Stimulated activated CD4-positive, alpha-beta T cell treated with anti-CD3 and anti-CD28 coated beads, TNF-alpha, amount 100 ng/mL, for 24 hours (primary cell): Measurements from ENCODE around the gene TRAF1.

Experiments used
- DNase-seq, 3 experiments: peaks; one replicate each; pipeline ENCODE4 v3.0.0-alpha.2; 2020; ENCODE audit warnings: low read depth in 3 of 3

The TRAF1 gene

DNA sequence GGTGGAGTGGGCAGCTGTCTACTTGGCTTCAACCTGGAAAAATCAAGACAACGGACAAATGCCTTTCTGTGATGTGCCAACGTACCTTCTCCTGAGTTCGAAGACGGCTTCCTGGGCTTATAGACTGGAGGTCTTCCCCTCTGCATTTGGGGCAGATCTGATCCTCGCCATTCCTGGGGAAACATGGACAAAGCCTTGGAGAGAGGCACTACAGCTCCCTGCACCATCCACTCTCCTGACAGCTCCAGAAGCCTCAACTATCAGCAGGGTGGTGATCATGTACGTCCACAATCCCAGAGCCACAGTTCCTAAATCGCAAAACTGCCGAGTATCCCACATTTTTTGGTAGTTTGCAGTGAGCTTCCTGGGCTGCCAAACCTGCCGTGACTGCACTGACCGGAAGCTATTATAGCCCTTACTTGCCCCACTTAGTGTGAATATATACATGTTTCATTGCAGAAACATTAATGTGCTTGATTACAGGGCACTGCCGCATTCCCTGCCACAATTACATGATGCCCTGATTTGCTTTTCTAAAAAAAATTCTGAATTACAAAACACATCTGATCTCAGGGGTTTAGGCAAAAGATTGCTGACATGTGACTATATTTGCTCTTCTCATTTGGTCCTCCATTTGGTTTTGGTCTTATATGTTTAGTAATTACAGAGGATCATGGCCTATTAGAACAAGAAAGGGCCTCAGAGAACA is 2.8 kb downstream of the TRAF1 start:
- DNase-seq, result no peak

GRCh38 chr9:120922404-120923195 is 4.0 kb downstream of the TRAF1 start:
- DNase-seq, result no peak

- no peak for DNase-seq
Observed at GRCh38 chr9:120921661-120922181, 4.9 kb downstream of the TRAF1 start.

DNA sequence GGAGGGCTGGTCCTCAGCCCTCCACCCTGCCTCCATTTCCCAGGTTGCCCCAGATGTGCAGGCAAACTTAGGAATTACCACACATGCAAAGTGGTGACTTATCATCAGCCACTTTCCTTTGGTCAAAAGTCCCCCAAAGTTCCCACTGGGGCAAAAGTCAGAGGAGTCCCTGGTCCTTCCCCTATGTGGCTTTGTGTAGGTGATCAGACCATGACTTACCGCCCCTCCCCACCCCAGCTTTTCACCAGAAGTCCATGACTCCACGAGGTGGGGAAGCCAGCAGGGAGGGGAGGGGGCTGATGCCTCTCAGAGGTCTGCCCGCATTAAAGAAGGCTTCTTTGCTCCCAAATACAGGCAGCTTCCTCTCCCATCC is 5.8 kb downstream of the TRAF1 start:
- DNase-seq, result peak in 1 of 3 experiments; percentile 67

GRCh38 chr9:120919843-120920805 is 6.5 kb downstream of the TRAF1 start:
- DNase-seq, result no peak

GRCh38 chr9:120918931-120919842 is 7.4 kb downstream of the TRAF1 start:
- DNase-seq, result no peak

- DNase-seq, result no peak
Observed at GRCh38 chr9:120917929-120918762, 8.4 kb downstream of the TRAF1 start.

DNA sequence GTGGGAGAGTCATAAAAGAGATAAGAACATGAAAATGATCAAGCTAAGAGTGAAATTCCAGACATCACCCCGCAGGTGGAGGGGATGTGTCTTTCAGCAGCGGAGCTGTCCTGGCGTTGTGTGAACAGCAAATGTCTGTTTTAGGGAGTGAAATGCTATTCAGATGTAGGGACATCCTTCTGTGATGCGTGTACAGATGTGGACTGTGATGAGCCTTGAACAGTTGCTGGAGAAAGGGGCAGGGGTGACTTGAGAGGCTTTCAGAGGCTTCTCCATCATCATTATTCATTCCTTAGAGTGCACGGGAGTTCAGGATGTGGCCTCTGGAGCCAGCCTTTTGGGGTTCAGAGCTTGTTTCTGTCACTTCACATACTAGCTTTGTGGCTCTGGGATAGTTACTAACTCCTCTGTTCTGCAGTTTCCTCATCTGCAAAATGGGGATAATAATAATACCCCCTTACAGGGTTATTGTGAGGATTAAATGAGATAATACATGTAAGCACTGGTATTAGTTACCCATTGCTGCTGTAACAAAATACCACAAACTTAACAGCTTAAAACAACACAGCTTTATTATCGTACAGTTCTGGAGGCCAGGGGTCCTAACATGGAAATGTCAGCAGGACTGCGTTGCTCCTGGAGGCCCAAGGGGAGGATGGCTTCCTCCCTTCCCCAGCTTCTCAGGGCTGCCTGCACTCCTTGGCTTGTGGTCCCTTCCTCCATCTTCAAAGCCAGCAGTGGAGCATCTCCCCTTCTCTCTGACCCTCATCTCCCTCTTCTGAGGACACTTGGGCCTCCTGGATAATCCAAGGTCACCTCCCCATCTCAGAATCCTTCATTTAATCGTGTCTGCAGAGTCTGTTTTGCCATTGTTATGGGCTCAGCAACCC is 9.4 kb downstream of the TRAF1 start:
- no peak for DNase-seq

DNA sequence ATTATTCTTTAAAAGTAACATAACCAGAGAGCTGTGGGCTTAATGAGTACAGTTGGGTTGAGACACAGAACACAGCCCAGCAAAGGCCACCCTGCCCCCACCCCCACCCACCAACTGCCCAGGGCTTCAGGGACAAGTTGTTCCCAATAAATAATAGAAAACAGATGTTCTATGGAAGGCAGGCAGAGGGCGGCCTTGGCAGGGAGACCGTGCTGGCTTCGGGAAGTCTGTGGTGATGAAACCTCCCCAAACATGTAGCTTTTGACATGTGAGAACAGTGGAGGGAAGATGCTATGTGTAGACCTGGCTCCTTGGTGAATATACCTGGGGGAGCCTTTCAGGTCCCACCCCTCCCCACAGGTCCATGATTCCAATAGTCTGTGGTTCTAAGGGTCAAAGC is 10.0 kb downstream of the TRAF1 start:
- no peak for DNase-seq

DNA sequence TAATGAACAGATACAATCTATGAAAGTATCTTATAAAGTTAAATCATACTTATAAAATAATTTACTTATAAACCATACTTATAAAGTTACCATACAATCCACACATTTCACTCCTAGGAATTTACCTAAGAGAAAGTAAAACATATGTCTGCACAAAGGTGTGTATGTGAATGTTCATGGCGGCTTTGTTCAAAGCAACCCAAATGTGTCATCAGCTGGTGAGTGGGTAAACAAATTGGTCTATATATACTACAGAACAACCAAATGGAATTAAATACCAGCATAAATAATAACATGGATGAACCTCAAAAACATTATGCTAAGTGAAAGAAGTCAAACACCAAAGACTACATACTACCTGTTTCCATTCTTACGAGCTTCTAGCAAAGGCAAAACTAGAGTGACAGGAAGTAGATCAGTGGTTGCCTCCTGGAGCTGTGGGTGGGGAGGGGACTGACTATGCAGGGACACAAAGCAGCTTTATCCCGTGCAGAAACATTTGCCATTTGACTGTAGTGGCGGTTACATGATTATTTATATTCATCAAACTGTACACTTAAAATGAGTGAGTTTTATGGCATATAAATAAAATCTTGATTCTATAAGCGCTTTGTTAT is 10.6 kb downstream of the TRAF1 start:
- no peak for DNase-seq

DNA sequence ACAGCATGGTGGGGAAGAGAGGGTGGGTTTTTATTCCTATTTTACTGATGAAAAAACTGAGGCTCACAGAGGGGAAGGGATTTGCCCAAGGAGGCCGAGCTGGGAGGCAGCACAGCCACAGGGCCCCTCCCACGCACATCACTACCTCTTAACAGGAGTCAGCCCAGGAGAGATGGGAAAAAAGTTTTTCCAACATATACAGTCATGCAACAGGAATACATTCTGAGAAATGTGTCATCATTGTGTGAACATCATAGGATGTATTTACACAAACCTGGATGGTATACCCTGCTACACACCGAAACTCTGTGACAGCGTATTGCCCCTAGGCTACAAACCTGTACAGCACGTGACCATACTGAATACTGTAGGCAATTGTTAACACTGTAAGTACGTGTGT is 11.6 kb downstream of the TRAF1 start:
- DNase-seq, result no peak

DNA sequence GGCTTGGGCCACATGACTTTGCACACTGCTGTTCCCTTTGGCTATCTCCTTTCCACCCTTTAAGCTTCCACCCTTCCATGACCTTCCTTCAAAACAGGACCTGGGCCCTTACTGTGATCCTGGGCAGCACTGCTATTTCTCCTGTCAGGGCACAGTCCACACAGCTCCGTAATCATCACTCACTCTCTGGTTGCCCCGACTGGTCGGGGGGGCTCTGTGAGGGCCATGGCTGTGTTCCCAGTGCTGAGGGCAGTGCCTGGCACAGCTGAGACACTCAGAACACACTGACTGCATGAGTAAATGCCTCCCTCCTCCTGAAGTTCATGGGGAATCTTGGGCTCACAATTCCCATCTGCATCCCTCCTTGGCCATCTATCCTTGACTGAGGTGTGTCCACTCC is 12.2 kb downstream of the TRAF1 start:
- DNase-seq, result no peak

- DNase-seq, result no peak
Observed at GRCh38 chr9:120913647-120914264, 12.8 kb downstream of the TRAF1 start.

DNA sequence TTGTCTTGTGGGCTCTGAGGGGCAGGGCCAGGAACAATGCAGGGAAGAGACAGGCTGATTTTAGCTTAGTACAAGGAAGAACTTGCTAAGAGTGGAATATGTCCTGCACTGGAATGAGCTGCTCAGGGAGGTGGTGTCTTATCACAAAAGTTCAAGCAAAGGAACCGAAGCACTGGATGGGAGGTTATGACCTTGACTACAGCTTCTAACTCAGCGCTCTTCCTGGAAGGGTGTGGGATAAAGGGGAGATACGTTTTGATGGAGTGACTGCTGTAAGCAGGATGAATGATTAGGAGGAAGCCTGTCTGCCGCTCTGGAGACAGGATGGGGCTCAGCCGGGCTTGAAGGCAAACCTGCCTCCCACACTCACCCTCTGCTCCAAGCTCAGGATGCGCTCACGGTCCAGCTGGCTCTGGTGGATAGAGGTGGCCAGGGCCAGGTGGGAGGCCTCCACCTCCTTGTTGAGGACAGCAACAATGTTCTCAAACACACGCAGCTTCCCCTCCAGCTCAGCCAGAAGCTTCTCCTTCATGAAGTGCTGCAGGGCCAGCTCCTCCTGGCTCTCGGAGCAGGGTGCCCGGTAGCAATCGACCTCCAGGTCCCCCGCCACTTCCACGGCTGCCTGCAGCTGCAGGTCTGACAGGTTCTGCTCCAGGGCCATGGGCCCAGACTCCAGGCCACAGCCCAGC is 13.5 kb downstream of the TRAF1 start:
- no peak for DNase-seq

DNA sequence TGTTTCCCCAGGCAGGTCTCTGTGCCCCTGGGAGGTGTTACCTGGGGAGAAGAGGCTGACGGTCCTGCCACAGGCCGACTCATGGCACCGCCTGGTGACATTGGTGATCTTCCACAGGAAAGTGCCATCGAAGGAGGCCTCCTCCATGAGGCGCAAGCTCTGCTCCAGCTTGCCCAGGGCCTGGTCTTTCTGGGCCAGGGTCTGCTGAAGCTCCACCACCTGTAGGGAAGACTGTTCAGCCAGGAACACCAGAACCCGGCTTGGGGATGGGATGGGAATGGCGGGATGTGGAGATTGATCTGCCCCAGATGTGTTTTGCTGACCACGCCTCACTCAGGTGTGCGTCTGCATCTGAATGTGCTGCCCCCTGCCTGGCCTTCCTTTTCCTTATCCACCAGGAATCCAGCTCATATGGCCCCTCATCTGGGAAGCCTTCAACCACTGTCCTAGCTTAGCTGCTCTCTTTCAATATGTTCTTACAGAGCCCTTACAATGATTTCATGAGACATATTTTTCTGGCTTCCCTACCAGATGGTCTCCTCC is 15.2 kb downstream of the TRAF1 start:
- no peak for DNase-seq

GRCh38 chr9:120910643-120911042 is 16.0 kb downstream of the TRAF1 start:
- no peak for DNase-seq

- DNase-seq, result no peak
Observed at GRCh38 chr9:120909904-120910303, 16.7 kb downstream of the TRAF1 start.
